ENCODE results near the gene GPR55.

- TF ChIP-seq EZH2 (IDR thresholded peaks at IDR 0.05): no peak
- no peak for TF ChIP-seq CTCF (IDR thresholded peaks at IDR 0.05)
- no peak for TF ChIP-seq EZH2phosphoT487 (IDR thresholded peaks at IDR 0.05)
These were observed 26.4 kb upstream of the GPR55 start for GRCh38 chr2:230951396-230951795.

Data from neural progenitor cell (in vitro differentiated cells).